ENCODE results near the gene FAM170A. TPM values are rescaled to one million over a fixed set of nuclear protein-coding genes. Genes with fewer than 3 reads are reported as not detected.

The FAM170A gene
- total RNA-seq, 6 experiments from 2014 or later, result 0.19 to 0.24 TPM; not detected in 4

- H3K27me3 ChIP-seq, result no peaks in the 10 kb centered on the region
- H3K4me3 ChIP-seq, result no peak overlapping the region
- intact Hi-C loops (cut with DNase I), result no loop called here
- DNase-seq (no peak), ATAC-seq (no peak)
- H3K27ac ChIP-seq, result no peak overlapping the region
- no peaks in the 10 kb centered on the region for H3K4me1 ChIP-seq
- H3K36me3 ChIP-seq, result no peaks in the 10 kb centered on the region
- no peak for TF ChIP-seq POLR2A (IDR thresholded peaks at IDR 0.05)
- TF ChIP-seq CTCF (IDR thresholded peaks at IDR 0.05), result no peak
- H3K9me3 ChIP-seq, result no peaks in the 10 kb centered on the region
Measured at GRCh38 chr5:119666542-119666941, 37.2 kb downstream of the FAM170A start.

DNA sequence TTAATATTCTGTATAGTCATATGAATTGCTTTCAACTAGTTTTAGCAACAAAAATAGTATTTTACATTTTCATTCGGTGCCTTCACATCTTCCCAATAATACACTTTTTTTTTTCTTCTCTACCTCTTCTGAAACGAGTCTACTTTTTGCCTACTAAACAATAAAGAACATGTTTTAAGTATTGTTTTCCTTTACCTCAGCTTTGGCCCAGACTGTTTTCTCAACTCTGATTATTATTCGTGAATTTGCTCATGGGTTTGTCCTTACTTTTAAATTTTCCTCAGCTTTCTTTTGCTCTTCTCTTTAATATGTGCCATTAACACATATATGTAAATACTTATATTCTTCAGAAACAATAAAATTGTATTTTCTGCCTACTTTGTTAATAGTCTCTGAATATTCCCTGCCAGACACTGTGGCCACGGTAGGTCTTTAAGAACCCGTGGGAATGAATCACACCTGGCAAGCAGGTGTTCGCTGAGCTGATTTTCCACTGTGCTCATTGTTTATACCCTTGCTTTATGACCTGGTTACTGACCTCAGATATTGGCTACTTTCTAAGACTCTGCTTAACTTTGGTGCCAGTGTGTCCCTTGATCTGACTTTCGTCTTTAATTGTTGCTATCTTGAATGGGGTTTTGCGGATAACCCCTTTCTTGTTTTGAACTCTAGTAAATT lies 49.1 kb downstream of the FAM170A start:
- no peak for DNase-seq
- H3K27ac ChIP-seq, result no peak overlapping the region
- ATAC-seq, result no peak
- H3K4me1 ChIP-seq, result no peaks in the 10 kb centered on the region
- H3K4me3 ChIP-seq, result no peak overlapping the region
- no peaks in the 10 kb centered on the region for H3K27me3 ChIP-seq
- 68% methylated on average over 8 of the region's 8 CpGs for WGBS (ENCODE audit: insufficient coverage, low coverage, low lambda C conversion rate, missing lambda C conversion rate)
- intact Hi-C loops (cut with DNase I), result no loop called here
- no peaks in the 10 kb centered on the region for H3K36me3 ChIP-seq
- H3K9me3 ChIP-seq, result no peaks in the 10 kb centered on the region
- TF ChIP-seq POLR2A (IDR thresholded peaks at IDR 0.05), result no peak
- TF ChIP-seq CTCF (IDR thresholded peaks at IDR 0.05), result no peak

- 73% methylated on average over 4 of the region's 12 CpGs for WGBS (ENCODE audit: insufficient coverage, low coverage, low lambda C conversion rate, missing lambda C conversion rate)
- Histone ChIP-seq H3K4me3 (no peak overlapping the region), H3K27ac (no peak overlapping the region), H3K27me3 (no peaks in the 10 kb centered on the region), H3K4me1 (no peaks in the 10 kb centered on the region), H3K9me3 (no peaks in the 10 kb centered on the region), H3K36me3 (no peaks in the 10 kb centered on the region)
- no peak for TF ChIP-seq CTCF (IDR thresholded peaks at IDR 0.05)
- no peak for TF ChIP-seq POLR2A (IDR thresholded peaks at IDR 0.05)
- intact Hi-C loops (cut with DNase I), result no loop called here
- DNase-seq, result no peak
- no peak for ATAC-seq
Measured at GRCh38 chr5:119680080-119680479, 50.7 kb downstream of the FAM170A start.

- 55% methylated on average over 2 of the region's 2 CpGs for WGBS (ENCODE audit: insufficient coverage, low coverage, low lambda C conversion rate, missing lambda C conversion rate)
- intact Hi-C loops (cut with DNase I), result no loop called here
- TF ChIP-seq CTCF (IDR thresholded peaks at IDR 0.05), result no peak
- no peak for TF ChIP-seq POLR2A (IDR thresholded peaks at IDR 0.05)
Measured at GRCh38 chr5:119681734-119682133, 52.4 kb downstream of the FAM170A start.

GRCh38 chr5:119682372-119682771 lies 53.0 kb downstream of the FAM170A start:
- Histone ChIP-seq H3K27me3 (no peaks in the 10 kb centered on the region), H3K4me1 (no peaks in the 10 kb centered on the region), H3K27ac (no peak overlapping the region), H3K36me3 (no peaks in the 10 kb centered on the region), H3K4me3 (no peak overlapping the region), H3K9me3 (no peaks in the 10 kb centered on the region)
- 62% methylated on average over 1 of the region's 1 CpG for WGBS (ENCODE audit: insufficient coverage, low coverage, low lambda C conversion rate, missing lambda C conversion rate)
- TF ChIP-seq CTCF (IDR thresholded peaks at IDR 0.05), result no peak
- no peak for TF ChIP-seq POLR2A (IDR thresholded peaks at IDR 0.05)
- DNase-seq (no peak), ATAC-seq (no peak)
- intact Hi-C loops (cut with DNase I), result no loop called here

More at GRCh38 chr5:119681734-119682133, 52.4 kb downstream of the FAM170A start:
- H3K4me1 ChIP-seq, result no peaks in the 10 kb centered on the region
- H3K36me3 ChIP-seq, result no peaks in the 10 kb centered on the region
- no peak overlapping the region for H3K27ac ChIP-seq
- no peak overlapping the region for H3K4me3 ChIP-seq
- no peaks in the 10 kb centered on the region for H3K9me3 ChIP-seq
- no peaks in the 10 kb centered on the region for H3K27me3 ChIP-seq
- no peak for DNase-seq
- no peak for ATAC-seq
